SU-DHL-6 (cell line): ENCODE measurements around the gene HTR3B.

Experiments used
- EZH2phosphoT487 ChIP-seq: fragments of 200-600 bp; sonication (generic), shearing (Covaris generic); conservative IDR thresholded peaks from 2 replicates; pipeline ENCODE4 v1.6.1; 2018; ENCODE audit warnings: mild to moderate bottlenecking, antibody characterized with exemption, low read length, moderate library complexity, mixed read lengths
- TF ChIP-seq, protein P1 (sequence below): fragments of 200-600 bp; sonication (generic); IDR thresholded peaks from one replicate; pipeline ENCODE4 v1.5.1; 2017; ENCODE audit warnings: antibody characterized with exemption, mild to moderate bottlenecking, low read length, moderate library complexity; ENCODE audit not compliant: insufficient read depth, poor library complexity, severe bottlenecking

DNA sequence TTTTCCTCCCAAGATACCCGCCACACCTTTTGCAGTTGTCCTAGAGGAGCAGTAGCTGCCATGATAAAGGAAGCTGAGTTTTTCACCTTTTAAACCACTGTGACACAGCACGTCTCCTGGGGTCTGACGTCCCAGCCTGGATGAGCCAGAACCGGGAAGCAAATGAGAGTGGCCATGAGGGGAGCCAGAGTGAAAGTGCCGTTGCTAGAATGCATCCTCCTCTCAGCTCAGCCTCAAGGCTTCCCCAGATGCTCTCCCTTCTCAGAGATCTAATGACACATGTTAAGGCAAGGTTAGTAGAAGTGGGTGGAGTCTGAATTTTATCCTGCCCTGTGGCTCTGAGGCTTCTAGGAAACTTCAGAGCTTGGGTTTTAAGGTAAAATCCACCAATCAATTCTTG lies 46.9 kb downstream of the HTR3B start:
- TF ChIP-seq, protein P1, sequence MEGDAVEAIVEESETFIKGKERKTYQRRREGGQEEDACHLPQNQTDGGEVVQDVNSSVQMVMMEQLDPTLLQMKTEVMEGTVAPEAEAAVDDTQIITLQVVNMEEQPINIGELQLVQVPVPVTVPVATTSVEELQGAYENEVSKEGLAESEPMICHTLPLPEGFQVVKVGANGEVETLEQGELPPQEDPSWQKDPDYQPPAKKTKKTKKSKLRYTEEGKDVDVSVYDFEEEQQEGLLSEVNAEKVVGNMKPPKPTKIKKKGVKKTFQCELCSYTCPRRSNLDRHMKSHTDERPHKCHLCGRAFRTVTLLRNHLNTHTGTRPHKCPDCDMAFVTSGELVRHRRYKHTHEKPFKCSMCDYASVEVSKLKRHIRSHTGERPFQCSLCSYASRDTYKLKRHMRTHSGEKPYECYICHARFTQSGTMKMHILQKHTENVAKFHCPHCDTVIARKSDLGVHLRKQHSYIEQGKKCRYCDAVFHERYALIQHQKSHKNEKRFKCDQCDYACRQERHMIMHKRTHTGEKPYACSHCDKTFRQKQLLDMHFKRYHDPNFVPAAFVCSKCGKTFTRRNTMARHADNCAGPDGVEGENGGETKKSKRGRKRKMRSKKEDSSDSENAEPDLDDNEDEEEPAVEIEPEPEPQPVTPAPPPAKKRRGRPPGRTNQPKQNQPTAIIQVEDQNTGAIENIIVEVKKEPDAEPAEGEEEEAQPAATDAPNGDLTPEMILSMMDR, result no peak
- TF ChIP-seq EZH2phosphoT487, result no peak
